ENCODE data around the gene ABHD17B.

ABHD17B gene

DNA sequence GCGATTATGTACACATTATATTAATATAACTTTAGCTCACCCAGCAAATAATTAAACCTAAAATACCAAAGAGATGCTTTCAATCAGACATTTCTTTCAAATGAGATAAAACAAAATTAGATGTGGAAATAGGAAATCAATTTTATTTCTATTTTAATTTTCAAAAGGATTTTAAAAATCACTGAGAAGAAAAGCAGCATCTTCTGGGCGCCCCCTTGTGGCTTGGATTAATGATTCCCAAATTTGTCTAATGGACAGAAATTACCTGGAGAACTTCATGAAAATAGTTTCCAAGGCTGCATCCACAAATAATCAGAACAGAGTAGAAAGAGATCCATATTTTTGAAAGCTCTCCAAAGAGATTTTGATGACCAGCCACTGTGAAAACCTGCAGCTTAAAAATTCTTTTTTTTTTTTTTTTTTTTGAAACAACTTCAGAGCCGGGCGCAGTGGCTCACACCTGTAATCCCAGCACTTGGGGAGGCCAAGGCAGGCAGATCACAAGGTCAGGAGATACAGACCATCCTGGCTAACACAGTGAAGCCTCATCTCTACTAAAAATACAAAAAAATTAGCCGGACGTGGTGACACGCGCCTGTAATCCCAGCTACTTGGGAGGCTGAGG lies 91.8 kb downstream of the ABHD17B start:
- peak; percentile 50 for DNase-seq (ENCODE audit: low spot score)

GRCh38 chr9:71816916-71817451 lies 94.0 kb downstream of the ABHD17B start:
- DNase-seq (ENCODE audit: low spot score), result no peak

Data from COLO829 (cell line).